ENCODE data around the gene NOB1.

DNA sequence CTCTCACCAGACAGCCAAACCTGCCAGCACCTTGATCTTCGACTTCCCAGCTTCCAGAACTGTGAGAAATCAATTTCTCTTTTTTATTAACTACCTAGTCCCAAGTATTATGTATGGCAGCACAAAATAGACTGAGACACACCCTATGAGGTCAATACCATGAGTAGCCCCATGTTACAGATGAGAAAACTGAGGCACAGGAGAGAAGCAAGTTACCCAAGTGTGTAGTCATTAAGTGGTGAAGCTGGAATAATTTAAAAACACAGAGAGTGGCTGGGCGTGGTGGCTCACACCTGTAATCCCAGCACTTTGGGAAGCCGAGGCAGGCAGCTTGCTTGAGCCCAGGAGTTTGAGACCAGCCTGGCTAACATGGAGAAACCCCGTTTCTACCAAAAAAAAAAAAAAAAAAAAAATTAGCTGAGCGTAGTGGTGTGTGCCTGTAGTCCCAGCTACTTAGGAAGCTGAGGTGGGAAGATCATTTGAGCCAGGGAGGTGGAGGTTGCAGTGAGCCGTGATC is 33.2 kb downstream of the NOB1 start:
- TF ChIP-seq, protein P1, sequence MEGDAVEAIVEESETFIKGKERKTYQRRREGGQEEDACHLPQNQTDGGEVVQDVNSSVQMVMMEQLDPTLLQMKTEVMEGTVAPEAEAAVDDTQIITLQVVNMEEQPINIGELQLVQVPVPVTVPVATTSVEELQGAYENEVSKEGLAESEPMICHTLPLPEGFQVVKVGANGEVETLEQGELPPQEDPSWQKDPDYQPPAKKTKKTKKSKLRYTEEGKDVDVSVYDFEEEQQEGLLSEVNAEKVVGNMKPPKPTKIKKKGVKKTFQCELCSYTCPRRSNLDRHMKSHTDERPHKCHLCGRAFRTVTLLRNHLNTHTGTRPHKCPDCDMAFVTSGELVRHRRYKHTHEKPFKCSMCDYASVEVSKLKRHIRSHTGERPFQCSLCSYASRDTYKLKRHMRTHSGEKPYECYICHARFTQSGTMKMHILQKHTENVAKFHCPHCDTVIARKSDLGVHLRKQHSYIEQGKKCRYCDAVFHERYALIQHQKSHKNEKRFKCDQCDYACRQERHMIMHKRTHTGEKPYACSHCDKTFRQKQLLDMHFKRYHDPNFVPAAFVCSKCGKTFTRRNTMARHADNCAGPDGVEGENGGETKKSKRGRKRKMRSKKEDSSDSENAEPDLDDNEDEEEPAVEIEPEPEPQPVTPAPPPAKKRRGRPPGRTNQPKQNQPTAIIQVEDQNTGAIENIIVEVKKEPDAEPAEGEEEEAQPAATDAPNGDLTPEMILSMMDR (IDR thresholded peaks at IDR 0.05; ENCODE audit: borderline replicate concordance, extremely low read depth, low read length, poor library complexity, severe bottlenecking) = no peak
- TF ChIP-seq EZH2 (IDR thresholded peaks at IDR 0.05; ENCODE audit: borderline replicate concordance, low read depth, low read length, severe bottlenecking) = no peak
